ENCODE data around the gene NID1.
"Not testable (repeated sequence)": the region's sequence is repeated elsewhere in the genome, so short reads cannot be mapped to it uniquely, and the experiment has no call there.

Gene NID1

GRCh38 chr1:235992868-235993267 is 72.0 kb downstream of the NID1 start:
- DNase-seq: no peak

GRCh38 chr1:235992346-235992745 is 72.5 kb downstream of the NID1 start:
- DNase-seq: no peak

GRCh38 chr1:235990330-235990795 is 74.5 kb downstream of the NID1 start:
- DNase-seq: no peak

GRCh38 chr1:235989105-235989504 is 75.8 kb downstream of the NID1 start:
- DNase-seq: no peak

GRCh38 chr1:235986869-235987268 is 78.0 kb downstream of the NID1 start:
- no peak for DNase-seq

GRCh38 chr1:235984041-235984825 is 80.7 kb downstream of the NID1 start:
- DNase-seq: no peak

- DNase-seq: no peak
Measured at GRCh38 chr1:235980976-235981375, 83.9 kb downstream of the NID1 start.

- DNase-seq: no peak
Measured at GRCh38 chr1:235979716-235980333, 85.1 kb downstream of the NID1 start.

GRCh38 chr1:235979176-235979575 is 85.7 kb downstream of the NID1 start:
- no peak for DNase-seq

GRCh38 chr1:235976490-235976889 is 88.4 kb downstream of the NID1 start:
- DNase-seq: no peak

- DNase-seq: no peak
Measured at GRCh38 chr1:235974616-235975015, 90.3 kb downstream of the NID1 start.

- not testable (repeated sequence) for DNase-seq
Measured at GRCh38 chr1:235972691-235973090, 92.2 kb downstream of the NID1 start.

- DNase-seq: no peak
Measured at GRCh38 chr1:235972311-235972689, 92.6 kb downstream of the NID1 start.

- DNase-seq: peak; percentile 92
Measured at GRCh38 chr1:235971571-235972310, 93.1 kb downstream of the NID1 start.

- DNase-seq: no peak
Measured at GRCh38 chr1:235971020-235971419, 93.9 kb downstream of the NID1 start.

- DNase-seq: no peak
Measured at GRCh38 chr1:235968831-235969230, 96.1 kb downstream of the NID1 start.

GRCh38 chr1:235966134-235966533 is 98.8 kb downstream of the NID1 start:
- not testable (repeated sequence) for DNase-seq

GRCh38 chr1:235960809-235961208 is 104.1 kb downstream of the NID1 start:
- DNase-seq: no peak

GRCh38 chr1:235958021-235958420 is 106.9 kb downstream of the NID1 start:
- no peak for DNase-seq

GRCh38 chr1:235955777-235956176 is 109.1 kb downstream of the NID1 start:
- no peak for DNase-seq

- DNase-seq: peak; percentile 75
Measured at GRCh38 chr1:235954306-235955283, 110.3 kb downstream of the NID1 start.

- no peak for DNase-seq
Measured at GRCh38 chr1:235953801-235954200, 111.1 kb downstream of the NID1 start.
